ENCODE results near the gene ADAP1. TPM values are rescaled to one million over a fixed set of nuclear protein-coding genes. Genes with fewer than 3 reads are reported as not detected.

Gene ADAP1
- total RNA-seq, 1 experiment from 2014 or later: 1.8 TPM

DNA sequence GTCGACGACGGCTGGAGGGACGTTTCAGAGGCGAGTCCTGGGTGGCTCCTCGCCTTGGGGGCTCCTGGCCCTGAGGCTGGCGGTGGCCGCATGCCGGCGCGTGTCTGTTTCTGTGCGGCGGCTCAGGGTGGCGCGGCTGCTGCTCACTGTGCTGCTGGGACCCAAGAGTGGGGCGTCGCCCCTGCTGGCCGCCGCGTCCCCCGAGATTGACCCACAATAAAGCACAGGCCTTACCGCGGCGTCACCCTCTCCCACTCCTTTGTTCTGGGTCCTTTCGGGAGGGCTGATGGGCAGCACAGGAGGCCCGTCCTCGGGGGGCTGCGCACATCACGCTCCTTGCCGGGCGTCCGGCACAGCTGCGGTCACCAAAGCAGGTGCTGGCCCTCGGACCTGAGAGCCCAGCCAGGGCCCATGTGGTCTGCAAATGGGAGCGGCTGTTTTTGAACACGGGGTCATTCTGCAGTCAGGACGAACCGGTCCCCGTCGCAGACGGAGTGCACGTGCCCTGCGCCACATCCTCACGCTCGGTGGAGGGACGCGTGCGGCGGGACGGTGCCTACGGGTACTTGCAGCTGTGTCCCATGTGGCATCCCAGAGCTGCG, 58.9 kb downstream of the ADAP1 start:
- DNase-seq (ENCODE audit: low read depth): no peak

DNA sequence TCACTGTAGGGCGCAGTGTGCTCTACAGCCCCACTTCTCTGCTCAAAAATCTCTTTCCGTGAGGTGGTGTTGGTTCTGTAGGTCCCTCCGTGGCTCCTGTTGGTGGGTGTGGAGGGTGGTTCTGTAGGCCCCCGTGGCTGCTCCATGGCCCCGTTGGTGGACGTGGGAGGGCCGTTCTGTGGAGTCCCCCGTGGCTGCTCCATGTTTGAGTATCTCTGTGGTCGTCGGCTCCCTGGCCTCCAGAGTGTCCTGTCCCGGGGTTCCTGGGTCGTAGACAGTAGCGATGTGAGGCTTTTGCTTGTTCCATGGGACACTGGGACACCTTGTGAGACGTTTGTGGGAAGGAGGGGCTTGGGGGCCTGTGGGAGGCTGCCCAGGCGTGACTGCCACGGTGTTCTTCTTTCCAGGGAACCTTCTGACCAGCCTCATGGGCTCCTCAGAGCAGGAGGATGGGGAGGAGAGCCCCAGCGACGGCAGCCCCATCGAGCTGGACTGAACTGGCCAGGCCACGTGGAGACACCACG, 59.5 kb downstream of the ADAP1 start:
- DNase-seq (ENCODE audit: low read depth): no peak

DNA sequence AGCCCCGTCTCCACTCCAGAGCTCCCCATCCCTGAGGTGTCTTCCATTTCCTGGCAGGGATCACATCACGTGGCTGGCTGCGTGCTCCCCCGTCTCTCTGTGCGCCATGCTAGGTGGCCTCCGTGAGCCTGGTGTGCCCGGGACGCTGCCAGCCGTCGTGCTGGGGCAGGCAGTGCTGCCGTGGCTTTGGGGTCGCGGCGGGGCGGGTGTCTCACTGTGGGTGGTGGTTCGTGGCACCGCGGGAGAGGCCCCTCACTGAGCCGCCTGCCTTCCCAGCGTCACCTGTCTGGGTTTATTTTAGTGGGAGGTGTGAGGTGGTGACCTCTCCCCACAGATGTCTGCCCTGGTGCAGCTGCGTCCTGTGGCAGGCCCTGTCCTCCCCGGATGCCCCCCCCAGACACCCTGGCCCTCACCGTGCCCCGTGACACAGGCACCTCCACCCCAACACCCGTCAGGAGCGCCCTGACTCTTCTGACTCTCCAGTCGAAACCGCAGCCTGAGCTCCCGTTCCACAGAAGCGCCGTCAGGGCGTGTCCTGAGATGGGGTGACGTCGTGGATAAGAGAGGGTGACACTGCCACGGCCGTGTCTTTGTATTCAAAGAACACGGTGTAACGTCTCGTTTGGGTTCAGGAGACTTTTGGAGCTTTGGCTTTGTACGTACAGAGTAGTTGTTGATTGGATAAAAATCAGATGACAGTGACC, 60.2 kb downstream of the ADAP1 start:
- DNase-seq (ENCODE audit: low read depth): no peak

DNA sequence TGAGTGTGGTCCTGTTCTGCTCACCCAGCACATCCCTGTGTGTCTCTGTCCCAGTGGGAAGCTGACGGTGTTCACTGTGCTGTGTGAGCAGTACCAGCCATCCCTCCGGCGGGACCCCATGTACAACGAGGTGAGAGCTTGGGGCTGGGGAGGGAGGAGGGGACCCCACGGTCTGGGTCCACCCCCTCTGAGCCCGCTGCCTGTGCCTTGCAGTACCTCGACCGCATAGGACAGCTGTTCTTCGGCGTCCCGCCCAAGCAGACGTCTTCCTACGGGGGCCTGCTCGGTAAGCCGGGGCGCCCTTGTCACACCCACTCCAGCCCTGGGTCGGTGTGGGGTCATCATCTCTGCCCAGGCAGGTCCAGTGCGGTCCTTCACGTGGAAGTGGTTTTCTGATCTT, 60.8 kb downstream of the ADAP1 start:
- no peak for DNase-seq (ENCODE audit: low read depth)

DNA sequence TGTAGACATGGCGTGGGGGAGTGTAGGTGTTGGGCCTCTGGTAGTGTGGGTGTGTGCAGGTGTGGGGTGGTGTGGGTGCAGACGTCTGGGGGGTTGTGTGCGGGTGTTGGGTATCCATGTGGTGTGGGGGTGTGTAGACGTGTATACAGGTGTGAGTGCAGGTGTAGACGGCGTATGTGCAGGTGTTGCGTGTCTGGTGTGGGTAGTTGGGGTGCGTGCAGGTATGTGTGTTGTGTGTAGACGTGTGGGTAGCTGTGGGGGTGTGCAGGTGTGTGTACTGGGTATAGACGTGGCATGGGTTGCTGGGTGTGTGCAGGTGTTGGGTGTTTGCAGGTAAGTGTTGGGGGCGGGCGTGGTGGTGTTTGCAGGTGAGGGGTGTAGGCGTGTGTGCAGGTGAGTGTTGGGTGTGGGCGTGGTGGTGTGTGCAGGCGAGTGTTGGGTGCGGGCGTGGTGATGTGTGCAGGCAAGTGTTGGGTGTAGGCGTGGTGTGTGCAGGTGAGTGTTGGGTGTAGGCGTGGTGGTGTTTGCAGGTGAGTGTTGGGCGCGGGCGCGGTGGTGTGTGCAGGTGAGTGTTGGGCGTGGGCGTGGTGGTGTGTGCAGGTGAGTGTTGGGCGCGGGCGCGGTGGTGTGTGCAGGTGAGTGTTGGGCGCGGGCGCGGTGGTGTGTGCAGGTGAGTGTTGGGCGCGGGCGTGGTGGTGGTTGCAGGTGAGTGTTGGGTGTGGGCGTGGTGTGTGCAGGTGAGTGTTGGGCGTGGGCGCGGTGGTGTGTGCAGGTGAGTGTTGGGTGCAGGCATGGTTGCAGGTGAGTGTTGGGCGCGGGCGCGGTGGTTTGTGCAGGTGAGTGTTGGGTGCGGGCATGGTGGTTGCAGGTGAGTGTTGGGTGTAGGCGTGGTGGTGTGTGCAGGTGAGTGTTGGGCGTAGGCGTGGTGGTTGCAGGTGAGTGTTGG, 61.6 kb downstream of the ADAP1 start:
- DNase-seq (ENCODE audit: low read depth): no peak

DNA sequence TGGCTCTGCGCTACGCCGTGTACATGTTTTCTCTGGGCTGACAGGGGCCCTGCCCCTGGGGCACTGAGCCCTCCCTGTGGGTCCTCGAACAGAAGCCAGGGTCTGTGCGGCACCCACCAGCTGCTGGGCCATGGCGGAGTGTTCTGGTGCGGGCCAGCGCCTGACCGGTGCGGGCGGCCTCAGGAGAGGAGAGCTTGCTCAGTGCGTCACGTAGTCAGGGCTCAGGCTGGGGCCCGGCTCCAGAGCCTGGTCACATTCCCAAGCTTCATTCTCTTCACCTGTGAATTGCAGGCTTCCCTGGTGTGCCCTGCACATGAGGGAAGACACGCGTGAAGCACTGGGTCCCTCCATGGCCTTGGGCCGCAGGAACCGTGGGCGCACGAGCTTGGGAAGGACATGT, 62.7 kb downstream of the ADAP1 start:
- DNase-seq (ENCODE audit: low read depth): no peak

DNA sequence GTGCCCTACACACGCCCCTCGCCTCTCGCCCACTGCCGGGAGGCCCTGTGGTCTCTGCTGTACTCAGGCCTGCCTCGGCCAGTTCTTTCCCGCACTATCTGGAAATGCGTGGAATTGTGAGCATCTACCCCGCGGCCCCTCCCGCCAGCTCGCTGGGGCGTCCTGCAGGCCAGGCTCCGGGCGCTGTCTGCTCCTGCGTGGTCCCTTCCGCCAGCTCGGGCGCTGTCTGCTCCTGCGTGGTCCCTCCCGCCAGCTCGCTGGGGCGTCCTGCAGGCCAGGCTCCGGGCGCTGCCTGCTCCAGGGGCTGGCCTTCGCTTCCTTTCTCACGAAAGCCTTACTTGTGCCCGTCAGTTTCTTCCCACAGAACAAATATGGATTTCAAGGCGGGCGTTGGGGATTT, 63.2 kb downstream of the ADAP1 start:
- DNase-seq (ENCODE audit: low read depth): no peak

DNA sequence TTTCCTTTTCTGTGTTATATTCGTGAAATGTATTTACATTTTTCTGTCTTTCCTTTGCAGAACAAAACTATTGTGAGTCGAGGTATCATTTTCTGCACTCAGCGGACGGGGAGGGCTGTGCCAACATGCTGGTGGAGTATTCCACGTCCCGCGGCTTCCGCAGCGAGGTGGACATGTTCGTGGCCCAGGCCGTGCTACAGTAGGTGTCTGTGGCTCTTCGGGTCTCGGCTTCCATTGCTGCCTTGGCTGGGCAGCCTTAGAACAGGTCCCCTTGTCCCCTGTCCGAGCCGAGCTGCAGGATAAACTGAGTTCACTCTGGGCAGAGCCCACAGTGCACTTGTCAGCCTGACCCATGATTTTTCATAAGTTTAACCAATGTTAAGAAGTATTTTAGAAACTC, 63.6 kb downstream of the ADAP1 start:
- no peak for DNase-seq (ENCODE audit: low read depth)

DNA sequence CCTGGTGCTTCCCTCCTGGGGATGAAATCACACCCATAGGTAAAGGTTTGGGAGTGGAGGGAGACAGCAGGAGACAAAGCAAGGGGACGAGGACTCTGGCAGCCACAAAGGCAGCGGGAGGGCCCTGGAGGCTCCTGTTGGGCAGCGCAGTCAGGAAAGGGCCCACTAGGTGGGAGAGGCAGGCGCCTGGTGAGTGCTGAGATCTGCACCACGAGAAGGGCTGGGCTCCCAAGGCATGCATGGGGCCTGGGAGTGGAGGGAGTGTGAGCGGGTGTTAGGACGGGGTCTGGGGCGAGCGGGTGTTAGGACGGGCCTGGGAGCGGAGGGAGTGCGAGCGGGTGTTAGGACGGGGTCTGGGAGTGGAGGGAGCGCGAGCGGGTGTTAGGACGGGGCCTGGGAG, 65.1 kb downstream of the ADAP1 start:
- DNase-seq (ENCODE audit: low read depth): no peak

DNA sequence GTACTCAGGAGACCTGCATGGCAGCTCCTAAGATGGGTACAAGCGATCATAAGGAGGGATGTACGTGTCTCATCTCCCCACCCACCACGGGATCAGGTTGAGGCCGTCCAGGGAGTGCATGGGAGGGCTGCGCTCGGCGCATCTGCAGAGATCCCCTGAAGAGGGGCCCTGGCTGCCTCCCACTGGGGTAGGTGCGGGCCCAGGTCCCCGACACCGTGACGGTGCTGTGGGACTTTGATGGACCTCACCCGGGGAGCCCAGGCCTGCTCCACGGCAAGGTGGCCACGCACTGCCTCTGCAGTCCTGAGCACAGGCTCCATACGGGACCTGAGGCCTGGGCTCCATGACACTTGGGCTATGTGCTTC, 65.5 kb downstream of the ADAP1 start:
- DNase-seq (ENCODE audit: low read depth): no peak

DNA sequence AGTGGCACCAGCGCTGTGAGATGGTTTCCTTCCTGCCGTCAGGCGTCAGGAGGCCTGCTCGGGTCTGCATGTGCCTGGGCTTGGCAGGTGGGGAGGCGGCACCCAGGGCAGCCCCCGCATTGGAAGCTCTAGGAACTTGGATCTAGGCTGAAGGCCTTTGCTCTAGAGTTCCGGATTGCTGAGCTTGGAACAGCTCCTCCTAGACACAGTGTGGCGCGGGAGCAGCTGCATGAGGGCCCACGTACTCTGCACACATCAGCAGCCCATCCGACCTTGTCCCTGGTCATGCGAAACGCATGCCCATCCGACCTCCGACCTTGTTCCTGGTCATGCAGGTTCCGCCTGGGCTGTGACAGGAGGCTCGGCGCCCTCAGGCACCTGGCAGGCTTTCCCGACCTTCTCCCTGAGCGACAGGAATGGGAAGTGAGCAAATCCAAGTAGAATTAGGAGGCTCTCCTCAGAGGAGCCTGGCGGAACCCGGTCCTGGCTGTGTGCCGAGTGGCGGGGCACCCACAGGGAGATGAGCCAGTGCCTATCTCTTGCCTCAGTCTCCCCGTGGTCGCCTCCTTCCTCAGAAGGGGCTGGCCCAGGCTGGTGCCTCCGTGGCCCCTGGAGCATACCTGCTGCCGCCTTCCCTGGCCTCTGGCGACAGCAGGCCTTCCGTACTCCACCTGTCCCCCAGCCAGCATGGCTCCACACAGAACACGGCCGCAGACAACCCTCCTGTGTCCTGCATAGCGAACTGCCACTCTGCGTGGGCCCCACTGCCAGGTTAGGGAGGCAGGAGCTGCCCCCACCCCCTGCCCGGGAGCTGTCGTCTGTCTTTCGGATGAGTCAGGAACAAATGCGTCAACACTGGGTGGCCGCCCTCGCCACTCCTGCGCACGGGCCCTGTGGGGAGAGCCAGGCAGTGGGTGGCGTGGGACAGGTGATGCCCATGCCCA, 66.1 kb downstream of the ADAP1 start:
- DNase-seq (ENCODE audit: low read depth): no peak

DNA sequence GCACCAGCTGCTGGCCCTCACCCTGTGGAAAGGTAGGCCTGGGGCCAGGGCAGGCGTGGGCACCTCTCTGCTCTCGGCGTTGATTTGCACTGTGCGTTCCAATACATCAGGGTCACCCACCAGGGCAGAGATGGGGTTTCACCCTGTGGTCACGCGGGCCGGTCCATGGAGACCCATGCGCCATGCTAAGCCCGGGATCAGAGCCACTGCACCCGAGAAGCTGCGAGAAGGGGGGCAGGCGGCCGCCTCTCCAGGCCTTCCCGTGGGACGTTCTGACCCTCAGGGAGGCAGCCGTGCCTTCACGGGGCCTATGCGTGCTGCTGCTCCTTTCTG, 67.0 kb downstream of the ADAP1 start:
- DNase-seq (ENCODE audit: low read depth): no peak

DNA sequence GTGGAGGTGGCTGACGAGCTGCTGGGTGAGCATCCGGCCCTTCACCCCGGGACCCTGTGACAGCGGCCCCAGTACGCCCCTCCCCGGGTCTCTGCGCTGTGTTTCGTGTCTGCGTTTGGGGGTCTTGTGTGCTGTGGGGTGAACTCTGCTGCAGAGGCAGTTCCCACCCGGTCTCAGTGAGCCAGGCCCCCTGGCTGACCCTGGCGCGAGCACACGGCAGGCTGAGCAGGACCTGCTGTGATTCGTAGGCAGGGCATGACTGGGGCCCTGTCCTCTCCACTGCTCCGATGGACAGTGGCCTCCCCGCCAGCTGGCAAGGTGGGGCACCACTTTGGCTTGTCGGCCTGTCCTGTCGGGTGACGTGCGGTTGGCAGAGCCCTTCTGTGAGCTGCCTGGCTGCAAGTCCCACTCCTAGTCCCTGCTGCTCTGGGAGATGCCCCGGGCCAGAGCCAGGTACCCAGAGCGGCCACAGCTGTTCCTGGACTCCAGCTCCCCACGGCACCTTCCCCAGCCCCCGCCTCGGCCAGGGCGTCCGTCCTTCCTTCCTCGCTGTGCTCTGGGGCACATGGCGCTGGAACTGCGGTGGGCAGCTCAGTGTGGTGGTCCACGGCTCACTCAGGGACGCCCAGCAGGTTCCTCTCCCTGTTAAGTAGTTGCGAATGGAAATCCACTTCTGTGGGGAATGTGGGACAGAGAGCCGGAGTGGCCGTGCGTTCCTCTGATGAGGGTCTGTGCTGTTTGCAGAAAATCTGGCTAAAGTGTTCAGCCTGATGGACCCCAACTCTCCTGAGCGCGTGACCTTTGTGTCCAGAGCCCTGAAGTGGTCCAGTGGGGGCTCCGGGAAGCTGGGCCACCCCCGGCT, 67.6 kb downstream of the ADAP1 start:
- DNase-seq (ENCODE audit: low read depth): no peak

DNA sequence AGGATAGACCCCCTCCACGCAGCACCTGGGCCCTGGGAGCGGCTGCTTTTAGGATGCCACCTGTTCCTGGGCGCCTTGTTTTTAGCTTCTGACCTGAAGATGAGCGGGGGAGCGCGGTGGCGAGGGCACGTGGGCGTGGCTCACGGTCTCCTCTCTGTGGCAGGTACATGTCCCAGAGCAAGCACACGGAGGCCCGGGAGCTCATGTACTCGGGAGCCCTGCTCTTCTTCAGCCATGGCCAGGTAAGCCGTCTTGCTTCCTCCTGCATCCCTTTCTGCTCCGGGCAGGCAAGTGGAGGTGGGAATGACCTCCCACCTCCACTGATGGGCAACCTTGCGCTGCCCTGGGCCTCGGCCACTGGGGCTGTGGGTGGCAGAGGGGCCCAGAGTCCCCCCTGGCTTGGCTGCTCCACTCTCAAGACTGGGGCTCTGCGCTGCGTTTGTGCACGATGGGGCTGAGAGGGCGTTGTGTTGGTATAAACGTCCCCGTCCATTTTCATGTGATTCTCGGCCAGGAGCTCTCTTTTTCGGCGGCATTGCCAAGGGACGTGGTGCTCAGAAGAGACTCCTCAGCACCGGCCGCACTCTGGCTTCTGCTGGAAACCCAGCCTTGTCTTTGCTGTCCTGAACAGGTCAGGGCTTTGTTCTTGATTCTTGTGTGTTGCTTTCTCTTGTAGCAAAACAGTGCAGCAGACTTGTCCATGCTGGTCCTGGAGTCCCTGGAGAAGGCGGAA, 68.4 kb downstream of the ADAP1 start:
- no peak for DNase-seq (ENCODE audit: low read depth)

DNA sequence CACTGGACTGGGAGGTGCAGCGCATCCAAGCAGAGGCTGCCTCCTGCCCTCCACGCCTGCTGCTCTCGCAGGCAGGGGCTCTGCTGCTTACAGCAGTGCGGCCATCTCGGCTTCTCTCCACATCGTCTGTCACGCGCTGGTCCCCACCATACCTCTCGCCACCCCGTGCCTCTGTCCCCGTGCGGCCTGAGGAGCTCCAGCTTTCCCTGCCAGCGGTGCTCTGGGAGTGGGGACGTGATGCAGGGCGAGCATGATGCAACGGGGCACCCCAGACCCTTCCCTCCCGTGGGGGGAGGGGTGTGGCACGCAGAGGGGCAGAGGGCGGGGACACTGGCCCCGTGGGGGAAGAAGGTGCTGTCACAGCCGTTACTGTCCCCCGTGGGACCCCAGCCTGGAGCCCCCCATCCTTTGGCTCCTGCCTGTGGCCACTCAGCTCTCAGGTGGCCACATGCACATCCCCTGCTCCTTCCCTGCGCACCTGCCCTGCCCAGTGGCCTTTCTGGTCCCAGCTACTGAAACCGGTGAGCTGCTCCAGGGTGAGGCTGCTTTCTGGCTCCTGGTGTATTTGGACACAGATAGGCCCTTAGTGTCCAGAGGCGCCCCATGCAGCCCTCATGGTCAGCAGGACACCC, 69.1 kb downstream of the ADAP1 start:
- DNase-seq (ENCODE audit: low read depth): no peak

DNA sequence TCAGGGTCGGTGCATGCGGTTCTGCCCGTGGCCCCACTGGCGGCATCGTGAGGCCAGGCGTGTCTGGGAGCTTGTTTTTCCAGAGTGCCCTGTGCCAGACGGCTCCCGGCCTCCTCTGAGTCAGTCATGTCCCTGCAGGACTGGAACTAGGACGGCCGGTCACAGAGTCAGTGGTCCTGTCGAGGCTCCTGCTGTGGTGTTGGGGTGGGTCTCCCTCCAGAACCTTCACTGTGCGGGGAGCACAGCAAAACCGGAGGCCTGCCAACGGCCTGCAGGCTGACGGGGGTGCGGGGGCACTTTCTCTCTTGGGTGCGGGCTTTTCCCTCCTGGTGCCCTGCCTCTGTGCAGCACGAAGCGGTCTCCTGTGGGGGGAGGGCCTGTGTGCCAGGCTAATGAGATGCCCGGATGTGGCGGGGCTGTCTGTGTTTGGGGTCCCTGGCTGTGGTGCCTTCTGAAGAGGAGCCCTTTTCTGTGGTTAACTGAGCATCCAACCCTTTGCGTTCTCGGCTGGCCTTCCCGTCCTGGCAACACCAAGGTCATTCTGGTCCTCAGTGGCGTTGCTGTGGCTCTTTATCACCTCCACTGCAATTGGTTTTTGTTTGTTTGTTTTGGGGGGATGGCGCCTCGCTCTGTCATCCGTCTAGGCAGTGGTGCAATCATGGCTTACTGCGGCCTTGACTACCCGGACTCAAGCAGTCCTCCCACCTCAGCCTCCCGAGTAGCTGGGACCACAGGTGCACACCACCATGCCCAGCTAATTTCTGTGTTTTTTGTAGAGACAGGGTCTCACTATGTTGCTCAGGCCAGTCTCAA, 70.1 kb downstream of the ADAP1 start:
- DNase-seq (ENCODE audit: low read depth): no peak

DNA sequence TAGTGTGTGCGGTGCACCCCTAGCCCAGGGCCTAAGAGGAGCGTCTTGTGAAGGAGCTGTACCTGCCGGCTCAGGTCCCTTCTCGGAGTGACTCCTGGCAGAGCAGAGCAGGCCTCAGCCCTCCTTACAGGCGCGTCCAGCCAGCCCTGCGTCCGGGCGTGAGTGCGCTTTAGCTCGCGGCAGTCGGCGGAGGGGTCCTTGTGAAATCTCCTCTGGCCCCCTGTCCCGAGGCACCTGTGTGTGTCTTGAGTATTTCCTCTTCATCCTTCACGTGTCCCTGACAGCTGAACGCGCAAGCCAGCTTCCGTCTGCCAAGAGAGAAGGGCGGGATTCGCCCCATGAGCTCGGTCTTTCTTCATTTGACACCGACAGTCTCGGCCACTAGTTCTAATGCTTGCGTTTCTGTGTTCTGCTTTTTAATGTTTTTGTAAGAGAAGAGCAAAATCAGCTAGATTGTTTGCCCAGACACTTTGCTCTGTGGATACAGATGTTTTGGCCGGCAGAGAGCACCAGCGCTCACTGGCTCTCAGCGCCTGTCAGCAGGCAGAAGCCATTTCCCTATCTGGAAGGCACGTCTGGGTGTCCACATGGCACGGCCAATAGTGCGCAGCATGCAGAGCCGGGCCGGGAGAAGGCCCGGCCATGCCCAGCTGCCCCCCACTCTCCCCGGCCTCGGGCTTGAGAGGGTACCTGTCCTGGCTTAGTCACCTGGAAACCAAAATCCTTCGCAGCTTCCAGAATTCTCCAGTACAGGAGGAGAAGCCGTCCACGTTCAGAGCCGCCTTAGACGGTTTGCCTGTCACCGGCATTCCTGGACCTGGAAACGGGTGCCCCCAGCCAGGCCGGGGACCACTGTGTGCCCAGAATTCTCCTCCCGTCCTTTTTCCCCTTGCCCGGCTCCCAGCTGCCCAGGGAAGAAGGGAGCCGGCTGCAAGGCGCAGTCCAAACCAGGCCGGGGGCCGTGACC, 71.1 kb downstream of the ADAP1 start:
- DNase-seq (ENCODE audit: low read depth): no peak
